SK-N-SH (cell line): ENCODE results near the gene SH3TC1. TPM values are rescaled to one million over a fixed set of nuclear protein-coding genes. Genes with fewer than 3 reads are reported as not detected.

Source experiments
- CTCF ChIA-PET: fragments of 300-600, 350-600 bp; formaldehyde crosslinking; extraction: SDS; loops from one replicate; lab custom pipeline; 2021; lab: Yijun Ruan, JAX
- POLR2A ChIA-PET: fragments of 350-600 bp; sonication (Branson Sonifier 250); formaldehyde crosslinking; extraction: SDS; loops from one replicate; lab custom pipeline; 2020; ENCODE audit warnings: antibody characterized with exemption, inconsistent platforms; lab: Yijun Ruan, JAX
- DNase-seq: peaks from one replicate; pipeline ENCODE4 v3.0.0; 2012
- H2AFZ ChIP-seq: fragments of 200-600 bp; sonication (generic); 2 replicates; pipeline ENCODE4 v1.8.1; 2016; ENCODE audit warnings: antibody characterized with exemption, mild to moderate bottlenecking, low read depth
- H3F3A ChIP-seq: fragments of 200-600 bp; sonication (generic); replicated peaks from 2 replicates; pipeline ENCODE3; 2016; ENCODE audit warnings: antibody characterized with exemption, mild to moderate bottlenecking; ENCODE audit not compliant: insufficient read depth
- H3K27ac ChIP-seq, 2 experiments: fragments of 200-500 bp in 1 of 2; fragments of 200-600 bp in 1 of 2; sonication (Bioruptor generic) in 1 of 2; sonication (generic), shearing (Covaris generic) in 1 of 2; 2 replicates each; pipeline versions ENCODE4 v1.5.1 to v1.6.1; 2014 to 2016; ENCODE audit warnings: low read depth in 2 of 2, inconsistent platforms in 1 of 2, low read length in 1 of 2, mild to moderate bottlenecking in 1 of 2, mixed read lengths in 1 of 2
- H3K27me3 ChIP-seq: fragments of 200-600 bp; sonication (generic), shearing (Covaris generic); 2 replicates; pipeline ENCODE4 v1.6.1; 2016; ENCODE audit warnings: mixed run types; ENCODE audit not compliant: insufficient read depth
- H3K36me3 ChIP-seq, 2 experiments: fragments of 200-500 bp in 1 of 2; fragments of 200-600 bp in 1 of 2; sonication (Bioruptor generic) in 1 of 2; sonication (generic) in 1 of 2; replicated peaks in 1 of 2; 2 replicates each; pipeline versions ENCODE3 to v1.5.1; 2014 to 2016; ENCODE audit warnings: low read length in 1 of 2, mild to moderate bottlenecking in 1 of 2; ENCODE audit not compliant: insufficient read depth in 2 of 2, control insufficient read depth in 1 of 2
- H3K4me1 ChIP-seq, 2 experiments: fragments of 200-500 bp in 1 of 2; fragments of 200-600 bp in 1 of 2; sonication (Bioruptor generic) in 1 of 2; sonication (generic), shearing (Covaris generic) in 1 of 2; 2 replicates each; pipeline versions ENCODE4 v1.5.1 to v1.6.1; 2014 to 2016; ENCODE audit warnings: low read depth in 1 of 2, low read length in 1 of 2, mixed run types in 1 of 2; ENCODE audit not compliant: insufficient read depth in 2 of 2, control insufficient read depth in 1 of 2
- H3K4me2 ChIP-seq: fragments of 200-600 bp; sonication (generic), shearing (Covaris generic); 2 replicates; pipeline ENCODE4 v1.6.1; 2017; ENCODE audit warnings: mixed run types
- H3K4me3 ChIP-seq, 2 experiments: fragments of 200-500 bp in 1 of 2; fragments of 200-600 bp in 1 of 2; sonication (Bioruptor generic) in 1 of 2; sonication (generic), shearing (Covaris generic) in 1 of 2; 2 replicates each; pipeline versions ENCODE4 v1.5.1 to v1.8.1; 2014 to 2016; ENCODE audit warnings: low read depth in 2 of 2, inconsistent platforms in 1 of 2, low read length in 1 of 2, mild to moderate bottlenecking in 1 of 2, mixed read lengths in 1 of 2, moderate library complexity in 1 of 2
- H3K79me2 ChIP-seq: fragments of 200-600 bp; sonication (generic); 2 replicates; pipeline ENCODE4 v1.8.1; 2017; ENCODE audit warnings: mild to moderate bottlenecking; ENCODE audit not compliant: insufficient read depth
- H3K9ac ChIP-seq: fragments of 200-600 bp; sonication (generic); 2 replicates; pipeline ENCODE4 v1.6.1; 2017; ENCODE audit warnings: mixed run types
- H3K9me2 ChIP-seq: fragments of 200-600 bp; sonication (generic); 2 replicates; pipeline ENCODE4 v1.6.1; 2017; ENCODE audit warnings: mixed run types
- H3K9me3 ChIP-seq: fragments of 200-600 bp; sonication (generic); 2 replicates; pipeline ENCODE4 v1.6.1; 2017; ENCODE audit warnings: mixed run types, mild to moderate bottlenecking, moderate library complexity
- H4K20me1 ChIP-seq: fragments of 200-600 bp; sonication (generic); 2 replicates; pipeline ENCODE4 v1.6.1; 2017; ENCODE audit warnings: mild to moderate bottlenecking, mixed run types; ENCODE audit not compliant: insufficient read depth
- ELF1 ChIP-seq: IDR thresholded peaks from 2 replicates; pipeline ENCODE4 v1.4.0; 2012
- EP300 ChIP-seq, 2 experiments: IDR thresholded peaks; 2 replicates each; pipeline versions ENCODE4 v1.4.0 to v1.6.1; 2012; ENCODE audit warnings: borderline replicate concordance in 1 of 2, low read depth in 1 of 2, low read length in 1 of 2
- FOSL2 ChIP-seq: IDR thresholded peaks from 2 replicates; pipeline ENCODE4 v1.4.0; 2012; ENCODE audit warnings: low read depth, mild to moderate bottlenecking, moderate library complexity, borderline replicate concordance
- GATA2 ChIP-seq: sonication (generic); formaldehyde crosslinking; IDR thresholded peaks from 2 replicates; pipeline ENCODE4 v1.5.0; 2020; ENCODE audit warnings: mild to moderate bottlenecking, missing genetic modification reagents
- JUND ChIP-seq: IDR thresholded peaks from 2 replicates; pipeline ENCODE4 v1.4.0; 2012
- MEF2A ChIP-seq: IDR thresholded peaks from 2 replicates; pipeline ENCODE4 v1.4.0; 2012; ENCODE audit warnings: low read depth, borderline replicate concordance
- NFIC ChIP-seq: IDR thresholded peaks from 2 replicates; pipeline ENCODE4 v1.4.0; 2012; ENCODE audit warnings: borderline replicate concordance
- POLR2AphosphoS5 ChIP-seq: IDR thresholded peaks from 2 replicates; pipeline ENCODE4 v1.6.1; 2012; ENCODE audit warnings: low read depth, low read length
- RAD21 ChIP-seq: IDR thresholded peaks from 2 replicates; pipeline ENCODE4 v1.6.1; 2012; ENCODE audit warnings: mild to moderate bottlenecking, low read length
- SMC3 ChIP-seq: IDR thresholded peaks from 2 replicates; pipeline ENCODE4 v1.6.1; 2012; ENCODE audit warnings: low read depth, low read length, improper control_type of control experiment
- TEAD4 ChIP-seq: IDR thresholded peaks from 2 replicates; pipeline ENCODE4 v1.4.0; 2012; ENCODE audit warnings: mild to moderate bottlenecking, borderline replicate concordance; ENCODE audit not compliant: insufficient read depth
- WGBS: methylation state at CpG from one replicate; pipeline ENCODE4 v1.1.6; 2017; ENCODE audit warnings: low lambda C conversion rate; 5-methylcytosine and 5-hydroxymethylcytosine counted together
- polyA plus RNA-seq, 3 experiments: library from polyadenylated mRNA; depleted of rRNA; stranded (reverse); fragments of >200 nt; gene quantifications; 2 replicates each; pipeline ENCODE4 v1.2.3, GENCODE V29; 2012
- TF ChIP-seq, protein P1 (sequence below): fragments of 200-600 bp; sonication (generic); IDR thresholded peaks from 2 replicates; pipeline ENCODE4 v1.6.1; 2017; ENCODE audit warnings: antibody characterized with exemption, mild to moderate bottlenecking, moderate library complexity
- TF ChIP-seq, protein P2 (sequence below): IDR thresholded peaks from 2 replicates; pipeline ENCODE4 v1.4.0; 2012; ENCODE audit warnings: low read depth, borderline replicate concordance
- TF ChIP-seq, protein P3 (sequence below): fragments of 150-350 bp; IDR thresholded peaks from 2 replicates; pipeline ENCODE4 v1.6.1; 2016; ENCODE audit warnings: mild to moderate bottlenecking, low read depth, low read length
- TF ChIP-seq, protein P4 (sequence below): IDR thresholded peaks from 2 replicates; pipeline ENCODE4 v1.4.0; 2012; ENCODE audit warnings: low read depth, borderline replicate concordance
- TF ChIP-seq, protein P5 (sequence below): IDR thresholded peaks from 2 replicates; pipeline ENCODE4 v1.6.1; 2012; ENCODE audit warnings: mild to moderate bottlenecking, low read depth, low read length, moderate library complexity

The SH3TC1 gene
- polyA plus RNA-seq, 1 of the 3 experiments (the other 2 are of a cell fraction), result 2.7 TPM

DNA sequence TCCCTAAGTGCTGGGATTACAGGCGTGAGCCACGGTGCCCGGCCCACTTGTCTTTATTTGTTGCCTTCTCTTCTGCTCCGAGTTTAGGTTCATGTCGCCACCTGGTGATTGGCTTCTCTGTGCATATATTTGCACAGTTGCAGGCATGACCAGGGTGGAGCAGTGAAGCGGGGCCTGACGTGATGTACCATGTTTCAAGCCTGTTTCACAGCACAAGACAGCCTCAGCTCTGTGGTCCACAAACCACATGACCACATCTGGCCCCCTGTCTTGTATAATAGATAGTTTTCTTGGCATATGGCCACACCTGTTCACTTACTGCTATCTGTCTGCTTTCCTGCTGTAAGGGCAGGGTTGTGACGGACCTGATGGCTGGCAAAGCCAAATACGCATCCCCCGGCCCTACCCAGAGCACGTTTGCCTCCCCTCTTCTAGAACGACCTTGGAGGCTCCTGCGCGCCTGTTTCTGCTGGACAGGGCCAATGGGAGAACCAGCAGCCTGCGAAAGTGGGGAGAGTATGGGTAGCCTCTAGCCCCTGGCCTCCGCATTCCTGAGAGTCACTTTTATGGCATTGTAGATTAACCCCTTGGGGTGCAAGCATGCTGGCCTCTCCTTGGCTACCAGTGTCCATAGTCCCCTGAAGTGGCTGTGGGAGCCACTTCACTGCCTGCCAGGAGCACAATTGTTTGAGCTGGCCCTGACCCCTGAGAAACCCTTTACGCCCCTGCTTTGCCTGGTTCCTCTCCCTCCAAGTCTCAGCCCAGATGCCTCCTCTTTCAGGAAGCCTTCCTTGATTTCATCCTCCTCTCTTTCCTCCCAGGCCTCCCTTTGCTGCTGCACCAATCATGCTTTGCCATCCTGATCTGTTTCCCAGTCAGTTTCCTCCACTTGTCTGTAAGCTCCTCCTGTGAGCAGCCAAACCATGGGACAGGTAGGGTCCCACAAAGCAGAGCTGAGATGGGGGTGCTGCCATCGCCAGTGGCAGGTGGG lies 6.0 kb upstream of the SH3TC1 start:
- Histone ChIP-seq H3K9ac (no peak overlapping the region), H3K4me2 (no peak overlapping the region), H3K27me3 (no peaks in the 10 kb centered on the region), H4K20me1 (no peaks in the 10 kb centered on the region), H3K4me1 (peaks cover 0 to 25% of the 10 kb centered on the region in 2 experiments; a peak in 1 of 4 replicates), H3K9me3 (no peaks in the 10 kb centered on the region), H2AFZ (no peak overlapping the region), H3K36me3 (no peaks in the 10 kb centered on the region), H3F3A (no peaks in the 10 kb centered on the region), H3K4me3 (no peak overlapping the region), H3K9me2 (no peaks in the 10 kb centered on the region), H3K79me2 (no peaks in the 10 kb centered on the region), H3K27ac (peak overlapping the region in 1 of 2 experiments; percentile 23; a peak in 1 of 4 replicates)
- TF ChIP-seq, protein P1, sequence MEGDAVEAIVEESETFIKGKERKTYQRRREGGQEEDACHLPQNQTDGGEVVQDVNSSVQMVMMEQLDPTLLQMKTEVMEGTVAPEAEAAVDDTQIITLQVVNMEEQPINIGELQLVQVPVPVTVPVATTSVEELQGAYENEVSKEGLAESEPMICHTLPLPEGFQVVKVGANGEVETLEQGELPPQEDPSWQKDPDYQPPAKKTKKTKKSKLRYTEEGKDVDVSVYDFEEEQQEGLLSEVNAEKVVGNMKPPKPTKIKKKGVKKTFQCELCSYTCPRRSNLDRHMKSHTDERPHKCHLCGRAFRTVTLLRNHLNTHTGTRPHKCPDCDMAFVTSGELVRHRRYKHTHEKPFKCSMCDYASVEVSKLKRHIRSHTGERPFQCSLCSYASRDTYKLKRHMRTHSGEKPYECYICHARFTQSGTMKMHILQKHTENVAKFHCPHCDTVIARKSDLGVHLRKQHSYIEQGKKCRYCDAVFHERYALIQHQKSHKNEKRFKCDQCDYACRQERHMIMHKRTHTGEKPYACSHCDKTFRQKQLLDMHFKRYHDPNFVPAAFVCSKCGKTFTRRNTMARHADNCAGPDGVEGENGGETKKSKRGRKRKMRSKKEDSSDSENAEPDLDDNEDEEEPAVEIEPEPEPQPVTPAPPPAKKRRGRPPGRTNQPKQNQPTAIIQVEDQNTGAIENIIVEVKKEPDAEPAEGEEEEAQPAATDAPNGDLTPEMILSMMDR, result peak; percentile 14; the same call in 1 of the 2 replicates
- TF ChIP-seq ELF1, result no peak
- peak; percentile 37; the same call in 1 of the 2 replicates for TF ChIP-seq SMC3
- no peak for TF ChIP-seq GATA2 (CRISPR knock-in tag)
- TF ChIP-seq, protein P2, sequence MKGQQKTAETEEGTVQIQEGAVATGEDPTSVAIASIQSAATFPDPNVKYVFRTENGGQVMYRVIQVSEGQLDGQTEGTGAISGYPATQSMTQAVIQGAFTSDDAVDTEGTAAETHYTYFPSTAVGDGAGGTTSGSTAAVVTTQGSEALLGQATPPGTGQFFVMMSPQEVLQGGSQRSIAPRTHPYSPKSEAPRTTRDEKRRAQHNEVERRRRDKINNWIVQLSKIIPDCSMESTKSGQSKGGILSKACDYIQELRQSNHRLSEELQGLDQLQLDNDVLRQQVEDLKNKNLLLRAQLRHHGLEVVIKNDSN, result no peak
- TF ChIP-seq EP300 (IDR thresholded peaks at IDR 0.05; ENCODE audit: borderline replicate concordance in 1 of 2, low read depth in 1 of 2, low read length in 1 of 2), result 0 out of 4 replicates have a peak, but pooled peaks of 1 of the 2 experiments have one; percentile 30
- TF ChIP-seq, protein P3, sequence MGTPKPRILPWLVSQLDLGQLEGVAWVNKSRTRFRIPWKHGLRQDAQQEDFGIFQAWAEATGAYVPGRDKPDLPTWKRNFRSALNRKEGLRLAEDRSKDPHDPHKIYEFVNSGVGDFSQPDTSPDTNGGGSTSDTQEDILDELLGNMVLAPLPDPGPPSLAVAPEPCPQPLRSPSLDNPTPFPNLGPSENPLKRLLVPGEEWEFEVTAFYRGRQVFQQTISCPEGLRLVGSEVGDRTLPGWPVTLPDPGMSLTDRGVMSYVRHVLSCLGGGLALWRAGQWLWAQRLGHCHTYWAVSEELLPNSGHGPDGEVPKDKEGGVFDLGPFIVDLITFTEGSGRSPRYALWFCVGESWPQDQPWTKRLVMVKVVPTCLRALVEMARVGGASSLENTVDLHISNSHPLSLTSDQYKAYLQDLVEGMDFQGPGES, result no peak
- TF ChIP-seq JUND, result no peak
- TF ChIP-seq, protein P4, sequence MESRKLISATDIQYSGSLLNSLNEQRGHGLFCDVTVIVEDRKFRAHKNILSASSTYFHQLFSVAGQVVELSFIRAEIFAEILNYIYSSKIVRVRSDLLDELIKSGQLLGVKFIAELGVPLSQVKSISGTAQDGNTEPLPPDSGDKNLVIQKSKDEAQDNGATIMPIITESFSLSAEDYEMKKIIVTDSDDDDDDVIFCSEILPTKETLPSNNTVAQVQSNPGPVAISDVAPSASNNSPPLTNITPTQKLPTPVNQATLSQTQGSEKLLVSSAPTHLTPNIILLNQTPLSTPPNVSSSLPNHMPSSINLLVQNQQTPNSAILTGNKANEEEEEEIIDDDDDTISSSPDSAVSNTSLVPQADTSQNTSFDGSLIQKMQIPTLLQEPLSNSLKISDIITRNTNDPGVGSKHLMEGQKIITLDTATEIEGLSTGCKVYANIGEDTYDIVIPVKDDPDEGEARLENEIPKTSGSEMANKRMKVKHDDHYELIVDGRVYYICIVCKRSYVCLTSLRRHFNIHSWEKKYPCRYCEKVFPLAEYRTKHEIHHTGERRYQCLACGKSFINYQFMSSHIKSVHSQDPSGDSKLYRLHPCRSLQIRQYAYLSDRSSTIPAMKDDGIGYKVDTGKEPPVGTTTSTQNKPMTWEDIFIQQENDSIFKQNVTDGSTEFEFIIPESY, result no peak
- no peak for TF ChIP-seq MEF2A
- TF ChIP-seq FOSL2, result no peak
- TF ChIP-seq TEAD4, result no peak
- TF ChIP-seq, protein P5, sequence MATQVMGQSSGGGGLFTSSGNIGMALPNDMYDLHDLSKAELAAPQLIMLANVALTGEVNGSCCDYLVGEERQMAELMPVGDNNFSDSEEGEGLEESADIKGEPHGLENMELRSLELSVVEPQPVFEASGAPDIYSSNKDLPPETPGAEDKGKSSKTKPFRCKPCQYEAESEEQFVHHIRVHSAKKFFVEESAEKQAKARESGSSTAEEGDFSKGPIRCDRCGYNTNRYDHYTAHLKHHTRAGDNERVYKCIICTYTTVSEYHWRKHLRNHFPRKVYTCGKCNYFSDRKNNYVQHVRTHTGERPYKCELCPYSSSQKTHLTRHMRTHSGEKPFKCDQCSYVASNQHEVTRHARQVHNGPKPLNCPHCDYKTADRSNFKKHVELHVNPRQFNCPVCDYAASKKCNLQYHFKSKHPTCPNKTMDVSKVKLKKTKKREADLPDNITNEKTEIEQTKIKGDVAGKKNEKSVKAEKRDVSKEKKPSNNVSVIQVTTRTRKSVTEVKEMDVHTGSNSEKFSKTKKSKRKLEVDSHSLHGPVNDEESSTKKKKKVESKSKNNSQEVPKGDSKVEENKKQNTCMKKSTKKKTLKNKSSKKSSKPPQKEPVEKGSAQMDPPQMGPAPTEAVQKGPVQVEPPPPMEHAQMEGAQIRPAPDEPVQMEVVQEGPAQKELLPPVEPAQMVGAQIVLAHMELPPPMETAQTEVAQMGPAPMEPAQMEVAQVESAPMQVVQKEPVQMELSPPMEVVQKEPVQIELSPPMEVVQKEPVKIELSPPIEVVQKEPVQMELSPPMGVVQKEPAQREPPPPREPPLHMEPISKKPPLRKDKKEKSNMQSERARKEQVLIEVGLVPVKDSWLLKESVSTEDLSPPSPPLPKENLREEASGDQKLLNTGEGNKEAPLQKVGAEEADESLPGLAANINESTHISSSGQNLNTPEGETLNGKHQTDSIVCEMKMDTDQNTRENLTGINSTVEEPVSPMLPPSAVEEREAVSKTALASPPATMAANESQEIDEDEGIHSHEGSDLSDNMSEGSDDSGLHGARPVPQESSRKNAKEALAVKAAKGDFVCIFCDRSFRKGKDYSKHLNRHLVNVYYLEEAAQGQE, result no peak
- TF ChIP-seq NFIC, result no peak
- peak; percentile 58 for TF ChIP-seq RAD21
- TF ChIP-seq POLR2AphosphoS5, result no peak
- ChIA-PET CTCF (interaction anchor here (0.7 to 5.8 kb wide), 12 partner anchors 10 to 236 kb away, joined by 3 to 58 read pairs (median 4); no protein-coding TSS in a partner anchor), POLR2A (no interaction called here)
- DNase-seq, result peak; percentile 78
- 66% methylated on average over 18 of the region's 18 CpGs for WGBS
